Renal cortex interstitium (tissue), 11 donors: ENCODE measurements around the gene DNASE1L3. TPM values are rescaled to one million over a fixed set of nuclear protein-coding genes. Genes with fewer than 3 reads are reported as not detected.
"Not testable (repeated sequence)": the region's sequence is repeated elsewhere in the genome, so short reads cannot be mapped to it uniquely, and the experiment has no call there.

Experiments
- DNase-seq, 11 donors: peaks; one replicate each; pipeline ENCODE4 v3.0.0-alpha.2; 2013; ENCODE audit warnings: low read depth in 9 of 11, low spot score in 4 of 11; ENCODE audit errors: extremely low read depth in 1 of 11
- polyA plus RNA-seq, 3 donors: library from polyadenylated mRNA; unstranded; fragments of 120-200 nt; gene quantifications; one replicate each; pipeline ENCODE4 v1.2.1, GENCODE V29; 2013; ENCODE audit not compliant: insufficient read length in 3 of 3

Gene DNASE1L3
- polyA plus RNA-seq, 3 donors, result 2.4 to 9.4 (median 4.4) TPM

GRCh38 chr3:58209933-58210332, 839 bp downstream of the DNASE1L3 start:
- DNase-seq, result no peak

- DNase-seq, result no peak
Observed at GRCh38 chr3:58207954-58208353, 2.8 kb downstream of the DNASE1L3 start.

- no peak for DNase-seq
Observed at GRCh38 chr3:58206406-58207011, 4.3 kb downstream of the DNASE1L3 start.

- no peak for DNase-seq
Observed at GRCh38 chr3:58205981-58206380, 4.8 kb downstream of the DNASE1L3 start.

GRCh38 chr3:58204720-58205119, 6.1 kb downstream of the DNASE1L3 start:
- no peak for DNase-seq

GRCh38 chr3:58203541-58203940, 7.2 kb downstream of the DNASE1L3 start:
- DNase-seq, result no peak

GRCh38 chr3:58202917-58203360, 7.8 kb downstream of the DNASE1L3 start:
- DNase-seq, result no peak

GRCh38 chr3:58201451-58201850, 9.3 kb downstream of the DNASE1L3 start:
- DNase-seq, result not testable (repeated sequence)

GRCh38 chr3:58200846-58201355, 9.9 kb downstream of the DNASE1L3 start:
- DNase-seq, result peak in 2 of 11 donors; percentile 20 to 45

GRCh38 chr3:58200121-58200709, 10.6 kb downstream of the DNASE1L3 start:
- DNase-seq, result no peak

GRCh38 chr3:58198804-58199203, 12.0 kb downstream of the DNASE1L3 start:
- no peak for DNase-seq

GRCh38 chr3:58198362-58198761, 12.4 kb downstream of the DNASE1L3 start:
- DNase-seq, result no peak

- no peak for DNase-seq
Observed at GRCh38 chr3:58197588-58197987, 13.2 kb downstream of the DNASE1L3 start.

GRCh38 chr3:58193682-58194407, 16.9 kb downstream of the DNASE1L3 start:
- no peak for DNase-seq

GRCh38 chr3:58192069-58192468, 18.7 kb downstream of the DNASE1L3 start:
- no peak for DNase-seq

- DNase-seq, result no peak
Observed at GRCh38 chr3:58191361-58191991, 19.3 kb downstream of the DNASE1L3 start.

- no peak for DNase-seq
Observed at GRCh38 chr3:58190882-58191281, 19.9 kb downstream of the DNASE1L3 start.

GRCh38 chr3:58190291-58190690, 20.5 kb downstream of the DNASE1L3 start:
- DNase-seq, result no peak

- DNase-seq, result no peak
Observed at GRCh38 chr3:58189691-58190090, 21.1 kb downstream of the DNASE1L3 start.
